Kidney glomerular epithelial cell (primary cell): ENCODE measurements around the gene FBLN1.

Experiments
- DNase-seq: peaks from one replicate; lab custom pipeline; 2025; lab: John Stamatoyannopoulos, UW

The FBLN1 gene

GRCh38 chr22:45571089-45571488 is 68.4 kb downstream of the FBLN1 start:
- no peak for DNase-seq

GRCh38 chr22:45572444-45572843 is 69.8 kb downstream of the FBLN1 start:
- no peak for DNase-seq

- DNase-seq, result no peak
Observed at GRCh38 chr22:45574069-45574703, 71.5 kb downstream of the FBLN1 start.

DNA sequence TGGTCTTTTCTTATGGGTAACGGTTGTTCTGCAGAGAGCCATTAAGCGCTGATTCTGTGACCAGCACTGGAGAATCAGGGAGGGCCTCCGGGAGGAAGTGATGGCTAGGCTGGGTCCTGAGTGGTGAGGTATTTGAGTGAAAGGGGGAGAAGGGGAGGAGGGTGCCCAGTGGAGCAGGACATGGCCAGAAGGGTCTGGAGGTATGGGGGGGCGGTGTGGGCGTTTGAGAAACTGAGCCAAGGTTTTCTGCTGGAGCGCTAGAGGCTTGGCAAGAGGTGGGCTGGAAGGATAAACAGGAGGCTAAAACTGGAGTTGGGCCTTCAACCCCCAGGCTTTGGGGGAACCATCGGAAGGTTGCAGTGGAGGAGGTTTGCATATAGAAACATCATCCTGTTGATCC is 72.5 kb downstream of the FBLN1 start:
- DNase-seq, result no peak

GRCh38 chr22:45575607-45576272 is 73.1 kb downstream of the FBLN1 start:
- DNase-seq, result no peak

GRCh38 chr22:45576273-45576625 is 73.6 kb downstream of the FBLN1 start:
- DNase-seq, result no peak

DNA sequence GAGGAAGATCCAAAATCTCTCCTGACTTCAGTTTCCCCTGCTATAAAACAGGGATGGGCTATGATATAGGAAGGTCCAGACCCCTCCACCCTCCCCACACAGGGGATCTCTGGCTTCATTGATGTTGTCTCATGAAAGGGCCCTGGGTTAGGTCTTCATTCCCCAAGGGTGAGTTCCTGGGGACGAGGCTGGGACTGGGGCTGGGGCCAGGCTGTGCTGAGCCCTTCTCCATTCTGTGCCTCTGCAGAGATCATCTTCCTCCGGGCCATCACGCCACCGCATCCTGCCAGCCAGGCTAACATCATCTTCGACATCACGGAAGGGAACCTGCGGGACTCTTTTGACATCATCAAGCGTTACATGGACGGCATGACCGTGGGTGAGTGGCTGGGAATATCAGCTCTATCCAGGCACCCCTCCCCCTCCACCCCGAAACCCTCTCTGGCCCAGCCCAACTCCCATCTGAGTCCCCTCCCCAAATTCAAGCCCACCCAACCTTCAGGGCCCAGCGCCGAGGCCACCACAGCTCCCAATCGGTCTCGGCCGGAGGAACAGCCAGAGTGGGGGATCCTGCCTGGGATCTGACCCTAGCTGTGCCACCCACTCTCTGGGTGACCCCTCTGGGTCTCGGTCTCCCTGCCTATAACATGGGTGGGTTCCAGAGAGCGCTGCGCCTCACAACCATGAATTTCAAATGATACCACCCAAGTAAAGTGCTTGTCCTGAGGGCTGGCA is 74.2 kb downstream of the FBLN1 start:
- DNase-seq, result no peak

DNA sequence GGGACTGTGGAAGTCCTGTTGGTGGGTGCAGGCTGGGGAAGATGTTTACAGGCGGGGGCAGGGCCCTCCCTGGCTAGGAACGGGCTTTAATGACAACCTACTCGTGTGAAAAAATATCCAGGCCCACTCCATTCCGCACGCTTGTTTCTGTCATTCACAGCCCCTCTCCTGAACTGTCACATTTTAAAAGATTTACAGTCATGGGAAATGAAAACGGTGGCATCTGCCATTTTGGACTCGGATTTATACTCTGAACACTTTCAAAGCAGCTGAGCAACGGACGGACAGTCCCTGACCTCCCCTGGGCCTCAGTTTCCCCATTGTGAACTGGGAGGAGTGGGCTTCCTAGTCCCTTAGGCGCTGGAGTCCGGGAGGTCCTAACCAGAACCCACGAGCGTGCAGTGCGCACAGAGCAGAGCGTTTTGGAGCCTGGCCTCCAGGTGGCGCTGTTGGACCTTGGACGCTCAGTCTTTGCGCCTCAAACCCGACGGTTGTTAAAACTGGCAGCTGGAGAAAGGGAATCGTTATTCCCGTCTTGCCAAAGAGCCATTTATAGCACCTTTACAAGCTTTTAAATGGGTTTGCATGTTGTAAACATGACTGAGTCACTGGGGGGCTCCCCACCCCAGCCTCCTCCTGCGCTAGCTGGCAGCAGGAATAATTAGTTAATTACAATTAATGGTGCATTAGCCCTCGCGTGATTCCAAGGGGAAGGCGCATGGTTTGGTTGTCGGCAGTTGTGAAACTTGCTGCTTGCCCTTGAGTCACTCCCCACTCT is 75.3 kb downstream of the FBLN1 start:
- DNase-seq, result peak; percentile 54

GRCh38 chr22:45578524-45579147 is 76.0 kb downstream of the FBLN1 start:
- DNase-seq, result no peak

DNA sequence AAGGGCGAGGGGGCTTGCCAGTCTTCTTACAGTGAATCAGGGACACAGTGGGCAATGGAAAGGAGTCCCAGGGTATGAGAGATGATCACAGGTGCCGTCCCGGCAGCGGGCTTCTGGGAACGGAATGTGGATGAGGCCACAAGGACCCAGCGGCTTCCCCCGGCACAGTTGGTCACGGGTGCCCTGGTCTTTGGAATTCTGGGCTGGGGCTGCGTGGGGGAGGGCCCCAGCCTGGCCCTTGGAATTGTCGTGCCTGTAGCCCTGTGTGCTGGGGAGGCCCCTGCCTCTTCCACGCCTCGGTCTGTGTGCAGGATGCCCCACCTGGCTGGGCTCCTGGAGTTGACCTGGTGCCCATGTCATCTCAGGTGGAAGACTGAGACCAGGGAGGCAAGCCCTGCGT is 76.6 kb downstream of the FBLN1 start:
- peak; percentile 31 for DNase-seq

- DNase-seq, result no peak
Observed at GRCh38 chr22:45579806-45580725, 77.4 kb downstream of the FBLN1 start.

GRCh38 chr22:45580726-45581381 is 78.2 kb downstream of the FBLN1 start:
- no peak for DNase-seq

DNA sequence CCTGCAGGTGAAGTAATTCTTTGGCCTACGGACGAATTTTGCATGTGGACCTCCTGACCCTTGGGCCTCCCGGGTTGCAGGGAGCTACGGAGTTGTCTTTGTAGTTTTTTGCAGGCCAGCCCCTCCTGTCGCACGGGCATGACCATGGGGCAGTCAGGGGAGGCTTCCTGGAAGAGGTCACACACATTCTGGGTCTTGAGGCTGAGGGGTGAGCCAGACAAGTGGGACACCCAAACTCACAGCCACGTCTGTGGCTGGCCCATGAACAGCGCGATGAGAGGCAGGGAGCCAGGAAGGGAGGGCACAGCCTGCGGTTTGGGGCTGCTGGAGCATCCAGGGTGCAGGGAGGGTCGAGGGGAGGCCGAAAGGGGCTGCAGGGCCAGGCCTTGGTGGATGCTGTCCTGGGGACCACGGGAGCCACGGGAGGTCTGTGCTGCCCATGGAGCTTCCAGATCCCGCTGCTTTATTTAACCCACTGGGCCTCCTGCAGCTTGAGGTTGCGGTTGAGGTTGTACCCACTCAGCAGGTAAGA is 78.9 kb downstream of the FBLN1 start:
- no peak for DNase-seq

DNA sequence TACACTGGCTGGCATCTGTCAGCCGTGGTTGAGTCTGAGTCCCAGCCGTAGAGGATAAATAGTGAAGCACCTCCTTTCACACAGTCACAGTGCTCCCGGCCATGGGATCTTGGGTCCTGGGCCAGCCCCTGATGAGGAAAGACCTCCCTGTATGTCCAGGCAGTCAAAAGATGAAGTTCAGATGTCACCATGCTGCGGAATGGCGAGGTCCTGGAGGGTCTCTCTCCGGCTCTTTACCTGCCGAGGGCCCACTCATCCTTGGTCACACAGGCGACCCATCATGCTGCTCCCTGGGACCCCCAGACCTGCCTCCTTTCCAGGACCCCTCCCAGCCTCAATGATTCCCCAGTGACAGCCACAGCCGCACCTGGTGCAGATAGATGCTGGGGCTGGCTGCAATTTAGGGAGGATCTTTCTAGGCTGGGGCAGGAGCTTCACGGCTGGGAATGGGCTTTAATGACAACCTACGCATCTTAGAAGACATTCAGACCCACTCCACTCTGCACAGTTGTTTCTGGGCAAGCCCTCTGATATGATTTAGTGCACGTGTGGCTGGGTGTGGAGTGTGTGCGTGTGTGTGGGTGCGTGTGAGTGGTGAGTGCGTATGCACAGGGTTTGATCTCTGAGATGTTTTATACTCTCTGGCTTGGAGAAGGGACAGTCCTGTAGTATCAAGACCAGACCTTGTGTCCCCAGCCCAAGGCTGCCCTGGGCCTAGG is 79.7 kb downstream of the FBLN1 start:
- no peak for DNase-seq

DNA sequence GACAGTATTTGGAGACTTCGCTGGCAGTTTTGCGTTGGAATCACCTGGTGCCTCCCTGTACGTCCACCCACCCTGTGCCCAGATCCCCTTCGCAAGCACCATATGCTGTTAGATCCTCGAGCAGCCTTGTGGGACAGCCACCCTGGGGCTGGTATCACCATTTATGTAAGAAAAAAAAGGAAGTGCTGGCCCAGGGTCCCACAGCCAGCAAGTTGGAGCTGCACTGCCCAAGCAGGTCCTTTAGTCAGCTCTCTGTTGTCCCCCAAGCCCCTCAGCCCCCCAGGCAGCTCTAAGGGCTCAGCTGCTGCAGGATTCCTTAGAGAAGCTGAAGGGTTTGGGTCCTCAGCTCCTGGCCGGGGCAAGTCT is 80.3 kb downstream of the FBLN1 start:
- no peak for DNase-seq

- DNase-seq, result no peak
Observed at GRCh38 chr22:45583504-45583903, 80.8 kb downstream of the FBLN1 start.

- DNase-seq, result no peak
Observed at GRCh38 chr22:45584121-45584570, 81.5 kb downstream of the FBLN1 start.

DNA sequence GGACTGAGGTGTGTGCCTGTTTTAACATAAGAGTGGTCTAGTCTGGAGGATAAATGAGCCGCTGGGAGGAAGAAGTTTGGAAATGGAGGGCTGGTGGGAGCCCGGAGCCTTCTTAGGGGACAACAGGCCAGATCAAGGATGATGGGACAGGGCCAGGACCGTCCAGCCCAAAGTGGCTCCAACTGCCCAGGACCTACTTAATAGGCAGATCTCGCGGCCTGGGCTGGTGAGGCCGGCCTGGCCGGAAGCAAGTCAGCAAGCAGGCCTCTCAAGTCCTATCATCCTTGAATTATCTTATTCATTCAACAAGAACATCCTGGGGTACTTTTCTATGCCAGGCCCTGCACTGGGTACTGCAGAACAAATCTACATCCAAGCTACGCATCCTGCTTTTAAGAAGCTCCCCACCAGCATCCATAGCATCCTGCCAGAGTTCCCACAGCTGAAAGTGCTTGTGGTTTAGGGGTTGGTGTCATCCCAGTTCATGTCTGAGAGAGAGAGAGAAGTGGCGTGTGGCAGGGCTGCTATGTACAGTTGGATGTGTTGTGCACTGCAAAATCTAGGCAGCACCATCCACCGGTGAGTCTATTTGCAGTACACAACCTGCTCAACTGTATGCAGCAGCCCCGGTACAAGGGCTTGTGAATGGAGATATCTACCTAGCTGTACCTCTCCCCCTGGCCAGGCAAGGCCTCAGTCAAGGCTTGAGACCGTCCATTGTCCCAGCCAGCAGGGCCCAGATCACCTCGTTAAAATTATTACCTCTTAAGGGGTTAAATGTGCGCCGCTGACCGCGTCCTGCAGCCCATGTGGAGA is 82.1 kb downstream of the FBLN1 start:
- DNase-seq, result no peak

- no peak for DNase-seq
Observed at GRCh38 chr22:45585437-45585755, 82.7 kb downstream of the FBLN1 start.
